Uterus (tissue), 2 donors: ENCODE results near the gene ATXN7L1.

Experiments
- POLR2A ChIP-seq, 2 donors: fragments of 450-650 bp; IDR thresholded peaks; one replicate each; pipeline ENCODE4 v1.6.1; 2016; ENCODE audit warnings: antibody characterized with exemption in 2 of 2, mild to moderate bottlenecking in 1 of 2, moderate library complexity in 1 of 2
- TF ChIP-seq, protein P1 (sequence below), 4 experiments: fragments of 200-600 bp in 2 of 4; fragments of 450-650 bp in 2 of 4; sonication (generic) in 2 of 4; IDR thresholded peaks; one replicate each; pipeline ENCODE4 v1.5.1; 2016 to 2019; ENCODE audit warnings: antibody characterized with exemption in 4 of 4, mild to moderate bottlenecking in 2 of 4, moderate library complexity in 1 of 4

DNA sequence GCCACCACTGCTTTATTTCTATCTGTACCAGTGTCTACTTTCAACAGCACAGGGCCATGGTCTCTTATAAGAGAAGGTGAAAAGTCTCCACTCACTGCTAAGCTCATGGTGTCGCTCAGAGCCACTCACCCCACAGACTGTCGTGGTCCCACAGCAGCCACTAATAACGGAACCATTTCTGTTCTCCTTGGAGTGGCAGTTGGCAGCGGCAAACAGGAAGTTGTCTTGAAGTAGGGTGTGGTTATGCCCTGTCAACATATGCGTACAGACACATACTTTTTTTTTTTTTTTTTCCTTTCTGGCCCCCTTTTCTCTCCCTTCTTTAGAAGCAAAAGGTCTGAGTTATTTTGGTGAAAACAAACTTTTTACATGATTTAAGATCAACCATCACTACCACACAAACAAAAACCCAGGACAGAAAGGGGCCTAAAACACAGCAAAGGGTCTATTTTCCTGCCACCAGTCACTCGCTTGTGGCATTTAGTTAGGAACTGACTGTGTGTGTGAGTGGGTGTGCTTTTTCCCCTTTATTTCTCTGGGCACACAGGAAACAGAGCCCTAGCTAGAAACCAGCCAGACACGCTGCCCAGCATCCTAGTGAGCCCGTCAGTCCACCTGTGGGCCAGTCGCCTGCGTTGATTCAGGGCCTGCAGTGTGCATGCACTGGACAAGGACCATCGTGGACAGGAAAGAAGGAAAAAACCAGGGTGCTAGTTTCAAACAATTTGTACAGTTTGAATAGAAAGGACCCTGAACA lies 198.4 kb downstream of the ATXN7L1 start:
- TF ChIP-seq, protein P1, sequence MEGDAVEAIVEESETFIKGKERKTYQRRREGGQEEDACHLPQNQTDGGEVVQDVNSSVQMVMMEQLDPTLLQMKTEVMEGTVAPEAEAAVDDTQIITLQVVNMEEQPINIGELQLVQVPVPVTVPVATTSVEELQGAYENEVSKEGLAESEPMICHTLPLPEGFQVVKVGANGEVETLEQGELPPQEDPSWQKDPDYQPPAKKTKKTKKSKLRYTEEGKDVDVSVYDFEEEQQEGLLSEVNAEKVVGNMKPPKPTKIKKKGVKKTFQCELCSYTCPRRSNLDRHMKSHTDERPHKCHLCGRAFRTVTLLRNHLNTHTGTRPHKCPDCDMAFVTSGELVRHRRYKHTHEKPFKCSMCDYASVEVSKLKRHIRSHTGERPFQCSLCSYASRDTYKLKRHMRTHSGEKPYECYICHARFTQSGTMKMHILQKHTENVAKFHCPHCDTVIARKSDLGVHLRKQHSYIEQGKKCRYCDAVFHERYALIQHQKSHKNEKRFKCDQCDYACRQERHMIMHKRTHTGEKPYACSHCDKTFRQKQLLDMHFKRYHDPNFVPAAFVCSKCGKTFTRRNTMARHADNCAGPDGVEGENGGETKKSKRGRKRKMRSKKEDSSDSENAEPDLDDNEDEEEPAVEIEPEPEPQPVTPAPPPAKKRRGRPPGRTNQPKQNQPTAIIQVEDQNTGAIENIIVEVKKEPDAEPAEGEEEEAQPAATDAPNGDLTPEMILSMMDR (IDR thresholded peaks at IDR 0.05): no peak
- TF ChIP-seq POLR2A (IDR thresholded peaks at IDR 0.05): peak in 1 of 2 donors; percentile 4
